Measurements from ENCODE around the gene MED26. TPM values are rescaled to one million over a fixed set of nuclear protein-coding genes. Genes with fewer than 3 reads are reported as not detected.

MED26 gene
- total and polyA plus RNA-seq, 2 experiments from 2014 or later: 6.6 to 7.8 TPM

- Histone ChIP-seq H4K20me1 (ENCODE audit: insufficient read depth, poor library complexity, severe bottlenecking) (peaks cover 97% of the 10 kb centered on the region), H3K4me3 (no peak overlapping the region), H3K27ac (no peak overlapping the region), H3K27me3 (no peaks in the 10 kb centered on the region), H2AFZ (no peak overlapping the region), H3K36me3 (replicated peaks; ENCODE audit: insufficient read depth, low read depth) (no peaks in the 10 kb centered on the region), H3K79me2 (peaks cover 99% of the 10 kb centered on the region), H3K4me2 (no peak overlapping the region), H3K4me1 (ENCODE audit: insufficient read depth) (peaks cover 7% of the 10 kb centered on the region), H3K9me3 (ENCODE audit: low read depth) (no peaks in the 10 kb centered on the region), H3K9me2 (replicated peaks; ENCODE audit: insufficient read depth) (no peaks in the 10 kb centered on the region)
- 91% methylated on average over 2 of the region's 2 CpGs for WGBS (ENCODE audit: low lambda C conversion rate, missing lambda C conversion rate)
- TF ChIP-seq EZH2phosphoT487 (IDR thresholded peaks at IDR 0.05; ENCODE audit: low read depth, severe bottlenecking, unreplicated experiment) (no peak), EZH2 (IDR thresholded peaks at IDR 0.05; ENCODE audit: borderline replicate concordance) (no peak)
- TF ChIP-seq, protein P1, sequence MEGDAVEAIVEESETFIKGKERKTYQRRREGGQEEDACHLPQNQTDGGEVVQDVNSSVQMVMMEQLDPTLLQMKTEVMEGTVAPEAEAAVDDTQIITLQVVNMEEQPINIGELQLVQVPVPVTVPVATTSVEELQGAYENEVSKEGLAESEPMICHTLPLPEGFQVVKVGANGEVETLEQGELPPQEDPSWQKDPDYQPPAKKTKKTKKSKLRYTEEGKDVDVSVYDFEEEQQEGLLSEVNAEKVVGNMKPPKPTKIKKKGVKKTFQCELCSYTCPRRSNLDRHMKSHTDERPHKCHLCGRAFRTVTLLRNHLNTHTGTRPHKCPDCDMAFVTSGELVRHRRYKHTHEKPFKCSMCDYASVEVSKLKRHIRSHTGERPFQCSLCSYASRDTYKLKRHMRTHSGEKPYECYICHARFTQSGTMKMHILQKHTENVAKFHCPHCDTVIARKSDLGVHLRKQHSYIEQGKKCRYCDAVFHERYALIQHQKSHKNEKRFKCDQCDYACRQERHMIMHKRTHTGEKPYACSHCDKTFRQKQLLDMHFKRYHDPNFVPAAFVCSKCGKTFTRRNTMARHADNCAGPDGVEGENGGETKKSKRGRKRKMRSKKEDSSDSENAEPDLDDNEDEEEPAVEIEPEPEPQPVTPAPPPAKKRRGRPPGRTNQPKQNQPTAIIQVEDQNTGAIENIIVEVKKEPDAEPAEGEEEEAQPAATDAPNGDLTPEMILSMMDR (IDR thresholded peaks at IDR 0.05; ENCODE audit: poor library complexity): no peak
- no peak for DNase-seq (ENCODE audit: low spot score)
These were observed 4.9 kb downstream of the MED26 start for GRCh38 chr19:16623066-16623465.

DNA sequence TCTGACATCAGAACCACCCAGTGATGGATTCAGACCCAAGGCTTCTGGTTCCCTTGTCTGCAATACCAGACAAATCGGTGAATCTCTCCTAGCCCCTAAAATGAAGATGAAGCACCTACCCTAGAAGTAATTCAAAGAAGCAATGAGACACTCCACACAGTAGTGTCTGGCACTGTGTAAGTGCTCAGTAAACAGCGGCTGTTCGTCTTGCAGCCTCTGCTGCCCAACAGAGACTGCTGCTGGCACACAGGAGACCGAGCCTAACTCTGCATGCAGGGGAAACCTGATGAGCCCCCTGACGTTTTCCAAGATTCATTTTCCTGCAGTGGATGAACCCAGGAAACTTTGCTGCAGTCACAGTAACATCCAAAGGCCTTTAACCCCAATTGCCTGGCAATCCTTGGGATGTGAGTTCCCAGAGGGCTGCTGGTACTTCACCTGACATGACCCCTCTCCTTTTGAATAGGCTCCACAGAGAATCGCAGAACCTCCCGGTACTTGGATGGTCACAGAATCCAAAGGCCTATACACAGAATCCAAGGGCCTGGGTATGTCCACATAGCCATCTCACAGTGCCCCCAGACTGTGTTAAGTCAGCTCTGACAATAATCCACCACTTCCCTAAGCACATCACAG is 6.7 kb downstream of the MED26 start:
- H3K9me2 ChIP-seq (replicated peaks; ENCODE audit: insufficient read depth): no peaks in the 10 kb centered on the region
- no peak overlapping the region for H2AFZ ChIP-seq
- no peak for DNase-seq (ENCODE audit: low spot score)
- no peaks in the 10 kb centered on the region for H3K27me3 ChIP-seq
- WGBS (ENCODE audit: low lambda C conversion rate, missing lambda C conversion rate): 89% methylated on average over 7 of the region's 7 CpGs
- H3K4me3 ChIP-seq: no peak overlapping the region
- no peak overlapping the region for H3K27ac ChIP-seq
- no peaks in the 10 kb centered on the region for H3K36me3 ChIP-seq (replicated peaks; ENCODE audit: insufficient read depth, low read depth)
- peaks cover 100% of the 10 kb centered on the region for H4K20me1 ChIP-seq (ENCODE audit: insufficient read depth, poor library complexity, severe bottlenecking)
- no peaks in the 10 kb centered on the region for H3K9me3 ChIP-seq (ENCODE audit: low read depth)
- peaks cover 2% of the 10 kb centered on the region for H3K4me1 ChIP-seq (ENCODE audit: insufficient read depth)
- H3K79me2 ChIP-seq: peaks cover 100% of the 10 kb centered on the region
- H3K4me2 ChIP-seq: no peak overlapping the region
- no peak for TF ChIP-seq EZH2 (IDR thresholded peaks at IDR 0.05; ENCODE audit: borderline replicate concordance)
- TF ChIP-seq, protein P1 (IDR thresholded peaks at IDR 0.05; ENCODE audit: poor library complexity): no peak
- TF ChIP-seq EZH2phosphoT487 (IDR thresholded peaks at IDR 0.05; ENCODE audit: low read depth, severe bottlenecking, unreplicated experiment): no peak

DNA sequence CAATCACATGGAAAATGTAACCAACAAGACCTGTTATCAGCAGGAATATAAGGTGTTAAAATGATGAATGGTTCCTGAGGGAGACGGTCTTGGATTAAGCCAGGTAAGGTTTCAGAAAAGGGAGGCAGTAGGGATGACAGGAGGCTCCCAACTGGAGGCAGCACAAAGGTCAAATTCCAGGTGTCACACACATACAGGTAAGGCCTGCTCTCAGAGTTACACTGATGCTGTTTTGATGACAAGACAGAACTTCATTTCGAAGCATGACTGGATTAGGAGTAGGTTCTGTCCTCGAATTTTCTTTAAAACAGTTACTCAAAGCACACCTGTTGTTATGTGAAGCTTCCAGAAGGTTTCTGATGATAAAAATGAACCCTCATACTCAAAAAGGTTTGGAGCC is 7.4 kb downstream of the MED26 start:
- Histone ChIP-seq H3K27me3 (no peaks in the 10 kb centered on the region), H3K9me3 (ENCODE audit: low read depth) (no peaks in the 10 kb centered on the region), H3K4me2 (no peak overlapping the region), H3K36me3 (replicated peaks; ENCODE audit: insufficient read depth, low read depth) (no peaks in the 10 kb centered on the region), H4K20me1 (ENCODE audit: insufficient read depth, poor library complexity, severe bottlenecking) (peaks cover 100% of the 10 kb centered on the region), H3K79me2 (peaks cover 100% of the 10 kb centered on the region), H2AFZ (no peak overlapping the region), H3K9me2 (replicated peaks; ENCODE audit: insufficient read depth) (no peaks in the 10 kb centered on the region), H3K4me1 (ENCODE audit: insufficient read depth) (no peaks in the 10 kb centered on the region), H3K4me3 (no peak overlapping the region), H3K27ac (no peak overlapping the region)
- TF ChIP-seq EZH2phosphoT487 (IDR thresholded peaks at IDR 0.05; ENCODE audit: low read depth, severe bottlenecking, unreplicated experiment): no peak
- TF ChIP-seq EZH2 (IDR thresholded peaks at IDR 0.05; ENCODE audit: borderline replicate concordance): no peak
- TF ChIP-seq, protein P1 (IDR thresholded peaks at IDR 0.05; ENCODE audit: poor library complexity): no peak
- no peak for DNase-seq (ENCODE audit: low spot score)
- 80% methylated on average over 3 of the region's 3 CpGs for WGBS (ENCODE audit: low lambda C conversion rate, missing lambda C conversion rate)

Measured in hepatocyte (in vitro differentiated cells).